ENCODE results near the gene NAA10.
A peak's percentile ranks its signal among the peaks of the same experiment; 100 is the strongest.

NAA10 gene

DNA sequence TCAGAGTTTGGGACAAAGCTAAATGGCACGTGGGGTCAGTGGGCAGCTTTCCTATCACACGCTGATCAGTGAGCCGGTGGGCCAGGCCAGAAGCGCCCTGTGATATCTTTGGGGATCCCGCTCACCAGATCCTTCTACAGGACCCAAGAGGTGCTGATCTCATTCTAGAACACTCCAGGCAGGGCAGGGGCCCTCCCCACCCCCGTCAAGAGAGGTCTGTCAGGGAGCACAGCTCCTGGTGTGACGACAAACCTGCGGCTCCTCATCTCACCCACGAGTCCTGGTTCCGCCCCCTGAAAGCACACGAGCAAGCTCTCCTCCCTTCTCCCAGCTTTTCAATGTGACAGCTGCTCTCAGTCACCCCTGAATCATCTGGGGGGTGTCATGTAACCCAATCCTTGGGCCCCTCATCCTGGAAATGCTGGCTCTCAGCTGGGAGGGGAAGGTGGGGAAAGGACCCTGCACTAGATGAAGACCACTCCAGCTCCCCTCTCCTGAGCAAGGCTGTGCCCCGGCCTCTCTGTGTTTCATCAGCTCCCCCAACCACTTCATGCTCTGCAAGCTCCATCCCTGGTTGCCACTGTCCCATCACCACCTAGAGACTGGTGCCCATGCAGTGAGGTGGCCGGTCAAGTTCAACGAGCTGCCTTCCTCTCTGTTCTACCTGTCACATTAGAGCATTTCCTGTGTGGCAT, 32.2 kb upstream of the NAA10 start:
- DNase-seq = no peak

DNA sequence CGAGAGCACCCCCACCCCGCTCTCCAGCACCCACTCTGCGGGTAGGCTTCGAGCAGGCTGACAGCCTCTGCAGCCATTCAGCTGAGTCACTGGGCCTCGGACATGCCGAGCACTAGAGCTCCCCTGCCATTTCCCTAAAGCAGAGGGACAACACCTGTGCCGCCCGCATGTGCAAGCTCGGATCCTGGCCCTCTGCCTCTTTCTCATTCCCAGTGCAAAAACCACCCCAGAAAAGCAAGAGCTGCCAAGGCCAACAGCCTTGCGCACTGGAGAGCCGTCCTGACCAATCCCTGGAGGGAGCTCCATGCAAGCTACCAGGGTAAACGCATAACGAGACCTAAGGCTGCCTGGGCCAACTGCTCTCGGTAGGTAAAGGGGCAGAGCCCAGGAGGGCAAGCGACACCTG, 31.4 kb upstream of the NAA10 start:
- no peak for DNase-seq

DNA sequence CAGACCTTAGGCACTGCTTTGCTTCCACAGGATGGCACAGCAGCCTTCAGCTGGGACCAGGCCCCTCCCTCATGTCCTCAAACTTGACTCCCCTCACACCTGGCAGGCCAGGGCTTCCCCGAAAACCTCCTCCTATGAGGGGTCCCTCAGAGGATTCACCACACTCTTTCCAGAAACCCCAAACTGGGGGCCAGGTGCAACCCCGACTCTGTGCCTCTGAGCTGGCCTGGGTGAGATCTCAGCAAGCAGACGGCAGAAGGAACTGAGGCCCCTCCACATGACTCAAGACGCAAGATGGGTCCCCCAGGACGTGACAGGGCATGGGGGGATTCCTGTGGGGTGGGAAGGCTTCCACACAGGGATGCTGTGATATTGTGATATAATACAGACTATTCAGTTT, 30.6 kb upstream of the NAA10 start:
- DNase-seq = no peak

DNA sequence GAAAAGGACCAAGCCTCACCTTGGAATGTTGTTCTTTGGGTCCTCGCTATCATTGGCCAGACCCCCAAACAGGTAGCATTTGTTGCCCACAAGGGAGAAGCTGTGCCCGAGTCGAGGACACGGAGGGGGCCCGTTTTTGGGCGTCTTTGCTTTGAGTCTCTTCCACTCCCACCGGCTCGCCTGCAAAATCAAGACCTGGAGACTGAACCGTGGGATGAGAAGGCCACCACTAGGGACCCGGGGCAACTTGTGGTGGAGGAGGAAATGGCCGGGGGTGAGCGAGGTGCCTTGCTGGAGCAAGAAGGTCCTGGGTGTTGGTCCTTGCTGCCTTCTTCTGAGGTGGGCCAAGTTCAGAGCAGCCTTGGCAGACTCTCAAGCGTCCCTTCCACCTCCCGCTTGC, 29.3 kb upstream of the NAA10 start:
- no peak for DNase-seq

DNA sequence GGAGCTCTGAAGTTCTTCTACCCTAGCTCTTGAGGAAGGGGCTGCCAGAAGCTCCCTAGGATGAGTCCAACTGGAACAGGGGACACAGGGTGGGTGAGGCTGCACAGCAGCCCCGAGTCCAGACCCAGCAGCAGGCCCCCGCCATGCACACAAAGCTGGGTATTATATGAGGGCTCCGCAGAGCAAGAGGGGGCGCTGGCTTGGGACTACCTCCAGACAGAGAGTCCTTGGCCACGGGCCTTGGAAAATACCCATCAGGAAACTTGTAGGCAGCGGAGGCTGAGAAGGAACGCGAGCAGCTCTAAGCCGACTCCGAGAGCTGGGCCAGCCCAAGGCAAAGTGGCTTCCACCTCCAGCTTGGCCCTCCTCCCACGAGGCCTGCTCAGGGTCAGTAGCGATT, 28.7 kb upstream of the NAA10 start:
- no peak for DNase-seq

DNA sequence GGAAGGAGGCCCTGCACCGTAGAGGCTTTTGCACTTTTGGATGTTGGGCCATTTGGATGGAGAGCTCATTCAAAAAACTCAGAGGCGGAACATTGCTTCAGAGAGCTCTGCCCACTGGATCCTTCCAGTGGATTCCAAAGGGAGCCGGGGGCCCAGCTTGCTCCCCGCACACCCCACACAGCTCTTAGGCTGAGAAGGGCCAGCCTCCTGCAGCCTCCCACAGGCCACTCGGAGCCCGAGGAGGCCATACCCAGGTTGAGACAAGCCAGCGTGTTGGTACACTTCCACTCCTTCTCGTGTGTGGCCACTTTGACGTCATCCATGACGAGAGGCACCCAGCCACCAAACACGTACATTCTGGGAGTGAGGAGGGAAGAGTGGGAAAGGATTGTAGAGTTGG, 26.5 kb upstream of the NAA10 start:
- DNase-seq = no peak

DNA sequence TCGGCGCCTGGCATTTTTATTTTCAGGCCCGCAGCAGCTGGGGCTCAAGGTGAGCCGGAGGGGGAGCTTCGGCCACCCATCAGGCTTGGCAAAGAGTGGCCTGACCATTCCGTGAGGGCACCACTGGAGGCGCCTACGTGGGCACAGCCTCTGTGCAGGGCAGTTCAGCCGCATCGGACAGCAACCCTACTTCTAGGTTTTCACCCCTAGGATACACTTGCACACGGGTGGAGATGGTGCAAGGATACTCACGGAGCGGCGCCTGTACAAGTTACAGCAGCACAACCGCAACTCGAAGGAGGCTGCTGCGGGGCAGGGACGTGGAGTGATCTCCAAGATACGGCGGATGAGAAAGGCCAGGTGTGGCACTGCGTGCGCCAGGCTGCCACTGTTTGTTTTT, 25.9 kb upstream of the NAA10 start:
- no peak for DNase-seq

DNA sequence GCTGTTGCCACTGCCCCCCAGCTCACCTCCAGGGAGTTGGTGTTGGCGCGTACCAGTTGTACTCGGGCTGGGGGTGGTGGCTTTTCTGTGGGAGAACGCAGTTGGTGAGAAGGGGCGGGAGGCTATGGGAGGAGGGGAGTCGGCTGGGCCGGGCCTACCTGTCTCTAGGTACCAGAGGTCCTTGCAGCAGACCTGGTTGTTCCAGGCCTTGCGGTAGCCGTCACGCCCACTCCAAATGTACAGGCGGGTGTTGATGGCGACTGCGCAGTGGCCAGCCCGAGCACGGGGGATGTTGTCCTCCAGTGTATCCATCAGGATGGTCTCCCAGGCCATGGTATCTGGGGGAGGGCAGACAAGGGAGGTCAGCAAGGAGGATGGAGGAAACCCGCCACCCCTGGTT, 25.2 kb upstream of the NAA10 start:
- DNase-seq = no peak

DNA sequence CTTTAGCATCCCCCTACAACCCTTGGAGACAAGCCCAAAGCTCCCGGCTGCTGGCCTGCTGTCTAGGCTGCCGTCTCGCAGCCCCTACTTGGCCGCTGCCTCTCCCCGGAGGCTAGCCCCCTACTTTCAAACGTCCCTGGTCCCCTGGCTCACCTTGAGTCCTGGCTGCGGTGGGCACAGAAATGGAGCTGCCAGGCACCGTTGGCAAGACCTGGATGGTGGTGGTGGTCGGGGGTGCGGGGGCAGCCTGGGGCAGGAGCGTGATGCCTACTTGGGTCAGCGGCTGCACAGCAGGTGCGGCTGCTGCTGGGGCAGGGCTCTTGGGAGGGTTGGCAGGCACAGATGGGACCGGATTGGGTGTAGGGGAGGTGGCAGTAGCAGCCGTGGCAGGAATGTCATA, 24.8 kb upstream of the NAA10 start:
- no peak for DNase-seq

DNA sequence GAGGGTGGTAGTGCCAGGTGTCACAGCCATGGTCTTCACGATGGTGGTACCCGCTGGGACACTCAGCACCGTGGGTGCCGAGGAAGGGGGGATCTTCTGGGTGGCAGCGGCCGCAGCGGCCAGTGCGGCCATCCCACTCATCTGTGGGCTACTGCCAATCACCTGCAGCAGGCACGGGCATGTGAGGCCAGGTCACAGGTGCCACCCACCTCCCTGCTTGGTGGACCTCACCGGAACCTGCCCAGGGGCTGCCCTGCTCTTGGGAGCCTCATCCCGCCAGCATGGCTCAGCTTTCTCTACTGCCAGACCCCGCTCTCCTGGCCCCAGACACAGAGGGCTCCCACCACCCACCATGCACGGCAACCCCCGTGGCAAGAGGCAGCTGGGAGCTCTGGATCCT, 23.8 kb upstream of the NAA10 start:
- no peak for DNase-seq

DNA sequence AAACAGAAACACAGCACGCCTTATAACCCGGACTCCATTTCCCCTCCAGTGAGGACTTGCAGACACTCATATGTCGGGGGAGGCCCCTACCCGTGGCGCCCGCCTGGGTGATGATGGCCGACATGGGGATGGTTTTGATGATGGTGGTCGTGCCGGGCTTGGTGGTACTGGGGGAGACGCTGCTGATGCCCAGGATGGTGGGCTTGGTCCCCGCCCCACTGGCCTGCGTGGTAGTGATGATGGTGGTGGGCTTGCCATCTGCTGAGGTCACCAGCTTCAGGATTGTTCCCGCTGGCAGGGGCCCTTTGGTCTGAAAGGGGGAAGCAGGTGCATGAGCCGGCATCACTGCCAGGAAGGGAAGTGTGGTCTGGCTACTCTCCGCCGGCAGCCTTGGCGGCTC, 22.4 kb upstream of the NAA10 start:
- no peak for DNase-seq

DNA sequence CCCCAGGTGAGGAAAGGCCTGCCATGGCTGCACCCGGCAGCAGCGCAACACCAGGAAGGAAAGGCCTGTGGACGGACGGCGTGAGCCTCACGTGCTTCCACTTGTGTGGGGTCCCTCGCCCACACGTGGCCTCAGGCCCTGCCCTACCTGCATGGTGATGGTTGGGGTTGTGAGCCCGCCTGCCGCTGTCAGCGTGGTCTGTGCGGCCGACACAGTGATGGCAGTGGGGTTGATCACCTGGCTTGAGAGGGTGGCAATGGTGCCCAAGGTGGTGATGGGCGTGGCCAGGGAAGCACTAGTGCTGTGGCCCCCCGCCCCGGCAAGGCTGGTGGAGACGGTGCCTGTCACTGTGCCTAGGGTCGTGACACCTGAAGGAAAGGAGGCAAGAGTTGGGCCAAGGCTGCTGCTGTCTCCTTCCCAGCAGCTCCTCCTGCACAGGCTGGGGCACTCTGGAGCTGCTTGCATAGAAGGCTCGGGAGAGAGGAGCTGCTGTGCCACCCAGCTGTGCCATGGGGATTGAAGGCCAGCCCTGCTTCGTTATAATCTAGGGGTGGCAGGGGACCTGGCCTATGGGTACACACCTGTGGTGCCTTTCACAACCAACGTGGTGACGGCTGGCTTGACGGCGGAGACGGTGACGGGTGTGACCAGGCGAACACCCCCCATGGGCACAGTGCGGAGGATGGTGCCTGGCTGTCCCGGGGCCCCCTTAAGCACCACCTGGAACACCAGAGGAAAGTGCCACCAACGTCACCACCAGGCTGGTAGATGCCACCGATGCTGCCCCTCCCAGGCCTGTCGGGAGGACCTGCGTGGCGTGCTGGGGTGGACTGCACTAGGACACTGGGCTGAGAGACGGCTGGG, 21.4 kb upstream of the NAA10 start:
- DNase-seq = no peak

DNA sequence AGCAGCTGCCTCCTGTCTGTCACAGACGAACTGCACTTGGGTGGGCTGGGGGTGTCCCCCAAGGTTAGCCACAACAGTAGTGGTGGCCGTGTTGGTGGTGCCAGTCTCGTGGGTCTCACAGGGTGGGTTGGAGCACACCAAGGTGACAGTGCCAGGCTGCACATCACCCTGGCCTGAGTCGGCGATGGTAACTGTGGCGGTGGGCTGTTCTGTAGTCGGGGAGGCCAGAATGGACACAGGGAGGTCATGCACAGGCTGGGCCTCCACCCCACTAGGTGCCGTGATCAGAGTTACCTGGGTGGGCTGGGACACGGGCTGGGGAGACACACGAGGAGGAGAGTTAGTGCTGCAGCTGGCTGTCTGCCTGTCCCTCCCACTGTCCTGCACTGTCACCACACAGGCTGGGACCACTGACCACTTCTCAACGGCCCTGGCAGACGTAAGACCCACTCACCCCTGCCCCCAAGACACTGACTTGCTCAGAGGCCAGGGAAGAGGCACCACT, 20.4 kb upstream of the NAA10 start:
- DNase-seq = no peak

DNA sequence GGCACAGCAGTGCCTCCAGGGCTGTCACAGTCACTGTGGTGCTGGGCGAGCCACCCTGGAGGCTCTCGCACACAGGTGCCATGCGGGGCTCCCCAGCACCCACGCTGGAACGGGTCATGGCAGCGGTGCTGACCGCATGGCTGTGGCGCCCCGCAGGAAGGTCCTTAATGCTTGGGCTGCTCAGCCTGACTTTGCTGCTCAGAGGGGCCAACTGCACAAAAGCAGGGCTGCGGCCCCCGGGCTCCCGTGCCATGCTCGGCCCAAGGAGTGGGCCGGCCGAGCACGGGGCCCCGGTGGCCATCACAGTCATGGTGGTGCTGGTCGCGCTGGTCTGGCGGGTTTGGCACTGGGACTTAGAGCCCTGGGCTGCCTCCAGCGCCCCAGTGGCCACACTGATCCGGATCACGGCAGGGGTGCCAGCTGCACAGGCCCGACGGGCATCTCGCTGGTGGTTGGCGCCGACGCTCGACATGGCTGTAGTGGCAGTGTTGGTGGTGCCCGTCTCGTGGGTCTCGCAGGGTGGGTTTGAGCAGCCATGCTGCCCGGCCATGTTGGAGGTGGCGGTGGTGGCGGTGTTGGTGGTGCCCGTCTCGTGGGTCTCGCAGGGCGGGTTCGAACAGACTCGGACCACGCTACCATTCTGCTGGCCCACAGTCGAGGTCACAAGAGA, 19.9 kb upstream of the NAA10 start:
- no peak for DNase-seq

DNA sequence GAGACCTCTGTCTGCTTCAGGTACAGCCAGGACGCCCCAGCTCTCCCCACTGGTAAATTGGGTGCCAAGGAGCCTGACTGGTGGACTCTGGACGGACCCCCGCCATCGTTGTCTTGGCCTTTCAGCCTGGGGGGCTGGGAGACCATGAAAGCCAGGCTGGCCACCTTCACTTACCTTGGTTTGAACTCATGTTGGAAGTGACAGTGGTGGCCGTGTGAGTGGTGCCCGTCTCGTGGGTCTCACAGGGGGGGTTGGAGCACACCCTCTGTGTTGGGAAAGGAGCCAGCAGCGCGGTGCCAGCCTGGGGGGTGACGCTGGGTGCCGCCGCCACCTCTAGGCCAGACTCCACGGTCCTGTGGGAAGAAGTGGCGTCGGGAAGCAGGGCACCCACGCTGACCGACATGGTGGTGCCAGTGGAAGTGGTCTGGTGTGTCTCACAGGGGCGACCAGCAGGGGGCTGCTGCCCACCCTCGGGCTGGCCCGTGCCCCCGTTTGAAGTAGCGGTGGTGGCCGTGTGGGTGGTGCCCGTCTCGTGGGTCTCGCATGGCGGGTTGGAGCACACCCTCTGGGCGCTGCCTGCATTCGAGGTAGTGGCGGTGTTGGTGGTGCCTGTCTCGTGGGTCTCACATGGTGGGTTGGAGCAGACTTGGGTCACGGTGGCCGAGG, 19.2 kb upstream of the NAA10 start:
- DNase-seq = no peak

DNA sequence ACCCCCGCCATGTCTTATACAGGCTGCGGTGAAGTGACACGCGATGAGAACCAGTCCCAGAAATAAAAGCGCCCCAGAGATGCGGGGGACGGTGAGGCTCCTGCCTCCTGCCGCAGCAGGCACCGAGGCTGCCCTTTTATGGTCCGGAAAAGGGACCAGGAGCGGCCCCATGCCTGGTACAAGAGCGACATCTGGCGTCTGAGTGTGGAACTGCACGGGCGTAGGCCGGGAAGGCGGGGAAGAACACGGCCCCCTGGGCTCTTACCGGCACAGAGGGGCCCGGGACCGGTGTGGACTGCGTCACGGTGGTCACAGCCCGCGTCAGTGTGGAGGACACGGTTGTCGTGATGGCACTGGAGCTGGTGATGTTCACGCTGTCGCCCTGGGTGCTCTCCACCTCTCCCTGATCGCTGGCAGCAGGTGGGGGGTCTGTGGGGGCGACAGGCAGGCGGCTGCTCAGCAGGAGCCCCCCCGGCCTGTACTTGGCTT, 18.5 kb upstream of the NAA10 start:
- DNase-seq = peak; percentile 65

DNA sequence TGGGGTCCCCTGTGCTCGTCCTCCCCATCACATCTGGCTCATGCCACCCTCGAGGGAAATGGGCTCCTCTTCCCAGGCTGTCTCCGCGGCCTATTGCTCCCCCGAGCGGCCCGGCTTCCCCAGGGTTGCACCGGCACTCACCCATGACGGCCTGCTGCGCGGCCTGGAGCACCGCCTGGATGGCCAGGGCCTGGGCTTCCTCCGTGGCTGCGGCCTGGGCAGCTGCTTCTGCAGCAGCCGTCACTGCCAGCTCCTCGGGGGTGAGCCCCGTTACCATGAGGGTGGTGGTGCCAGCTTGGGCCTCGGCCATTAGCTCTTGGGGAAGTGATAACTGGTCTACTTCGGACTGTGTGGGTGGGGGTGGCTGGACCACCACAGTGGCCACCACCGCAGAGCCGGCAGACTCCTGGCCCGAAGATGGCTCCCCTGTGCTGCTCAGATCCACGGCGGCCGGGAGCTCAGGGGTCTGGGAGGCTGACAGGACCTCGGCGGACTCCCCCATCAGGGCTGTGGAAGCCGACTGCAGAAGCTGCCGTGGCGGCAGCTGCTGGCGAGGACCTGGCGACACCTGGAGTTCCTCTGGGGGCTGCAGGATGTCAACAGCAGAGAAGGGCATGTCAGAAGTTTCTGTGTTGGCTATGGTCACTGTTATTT, 17.7 kb upstream of the NAA10 start:
- no peak for DNase-seq

DNA sequence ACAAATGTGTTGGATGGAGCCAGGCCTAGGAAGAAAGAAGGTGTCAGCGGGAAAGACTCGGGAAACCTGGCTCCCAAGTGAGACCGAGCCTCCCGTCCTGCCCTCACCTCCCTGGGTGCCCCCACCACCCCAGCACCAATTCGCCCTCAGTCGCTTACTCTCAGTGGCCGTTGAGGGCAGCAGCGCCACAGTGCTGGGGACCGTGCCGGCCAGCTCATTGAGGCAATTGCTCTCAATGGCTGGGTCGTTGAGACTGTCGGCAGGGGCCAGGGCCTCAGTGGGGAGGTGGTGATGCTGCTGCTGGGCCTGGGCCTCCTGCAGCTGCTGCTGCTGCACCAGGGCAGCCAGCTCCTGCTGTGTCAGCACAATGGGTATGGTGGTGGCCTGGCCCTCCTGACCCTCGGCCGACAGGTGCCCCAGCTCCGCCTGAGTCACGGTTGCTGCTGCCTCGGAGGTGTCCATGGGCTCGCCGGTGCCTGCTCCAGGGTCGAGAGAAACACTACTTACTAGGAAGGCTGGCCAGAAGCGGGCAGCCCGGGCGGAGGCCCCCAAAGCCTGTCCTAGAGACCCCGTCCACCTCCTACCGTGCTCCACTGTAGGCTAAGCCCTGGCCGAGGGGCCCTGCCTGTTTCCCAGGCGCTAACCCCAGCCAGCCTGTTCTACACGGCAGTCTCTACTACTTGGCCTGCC, 17.0 kb upstream of the NAA10 start:
- DNase-seq = no peak

DNA sequence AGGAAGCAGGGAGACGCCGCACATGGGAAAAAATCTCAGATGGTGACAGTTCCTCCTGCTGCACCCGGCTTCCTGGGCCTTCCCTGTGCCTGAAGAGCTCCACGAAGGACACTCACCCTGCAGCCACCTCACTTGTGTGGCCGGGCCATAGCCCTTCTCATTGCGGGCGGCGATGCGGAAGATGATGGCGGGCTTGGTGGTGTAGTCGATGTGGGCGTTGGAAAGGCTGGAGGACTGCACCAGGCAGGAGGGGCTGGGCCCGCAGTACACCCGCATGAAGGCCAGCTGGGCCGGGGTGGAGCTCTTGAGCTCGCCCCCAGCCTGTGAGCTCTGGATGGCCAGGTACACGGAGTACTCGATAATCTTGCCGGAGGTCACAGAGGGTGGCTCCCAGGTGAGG, 15.3 kb upstream of the NAA10 start:
- no peak for DNase-seq

DNA sequence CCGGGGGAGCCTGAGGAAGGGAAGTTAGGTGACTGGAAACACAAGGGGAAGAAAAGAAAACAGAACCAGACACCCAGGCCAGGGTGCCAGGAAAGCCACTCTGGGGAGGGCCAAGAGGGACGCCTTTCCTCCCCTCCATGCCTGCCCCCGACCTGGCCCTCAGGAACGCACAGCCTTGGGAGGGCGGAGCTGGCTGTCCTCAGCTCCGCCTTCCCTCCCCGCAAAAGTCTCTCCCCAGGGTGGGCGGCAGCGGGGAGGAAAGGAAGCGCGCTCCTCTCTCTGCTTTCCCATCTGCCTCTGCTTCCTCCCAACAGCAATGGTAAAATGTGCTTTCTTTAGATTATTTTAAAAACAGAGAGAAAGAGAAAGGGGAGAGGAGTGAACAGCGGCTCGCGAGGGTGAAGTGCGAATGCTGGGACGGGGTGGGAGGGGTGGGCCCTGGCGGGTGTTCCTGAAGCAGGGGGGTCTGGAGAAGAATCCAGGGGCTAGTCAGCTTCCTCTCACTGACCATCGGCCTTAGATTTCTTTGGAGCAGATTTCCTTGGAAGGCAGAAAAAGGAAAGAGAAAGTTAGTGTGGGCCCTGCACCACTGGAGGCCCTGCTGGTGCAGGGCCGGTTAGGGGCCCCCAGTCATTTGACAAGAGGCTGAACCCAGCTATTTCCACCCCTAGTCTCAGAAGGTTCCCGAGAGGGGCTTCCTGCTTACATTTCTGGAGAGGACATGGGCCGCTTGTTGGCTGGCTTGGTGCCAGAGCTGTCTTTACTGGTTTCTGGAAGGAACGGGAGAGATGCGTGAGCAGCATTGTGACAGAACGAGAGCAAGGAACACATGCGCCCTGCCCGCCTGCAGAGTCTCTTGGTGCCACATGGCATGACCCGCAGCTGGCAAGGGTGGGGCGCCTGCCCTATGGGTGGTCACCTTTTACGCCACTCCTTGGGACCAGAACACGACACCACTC, 14.3 kb upstream of the NAA10 start:
- no peak for DNase-seq

DNA sequence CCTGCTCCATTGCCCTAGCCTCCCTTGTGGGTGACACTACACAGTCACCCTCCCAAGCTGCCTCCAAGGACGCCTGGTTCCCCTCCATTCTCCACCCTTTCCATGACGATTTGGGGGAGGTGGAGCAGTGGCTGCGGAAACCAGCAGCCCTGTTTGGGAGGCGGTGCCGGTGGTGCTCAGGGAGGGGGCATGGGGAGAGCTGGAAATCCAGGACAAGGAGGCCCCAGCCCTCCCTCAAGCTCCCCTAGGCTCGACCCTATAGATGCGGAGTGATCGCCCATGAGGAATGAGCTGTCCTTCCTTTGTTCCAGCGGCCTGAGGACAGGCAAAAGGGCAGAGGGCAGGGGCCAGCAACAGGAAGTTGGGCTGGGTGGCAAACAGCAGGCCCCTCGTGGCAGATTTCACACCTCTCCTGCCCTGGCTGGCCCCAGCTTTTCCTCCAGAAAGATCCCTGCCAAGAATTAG, 13.2 kb upstream of the NAA10 start:
- DNase-seq = no peak
